GDM1 (cell line): ENCODE data around the gene PHETA1.

ENCODE experiments used
- DNase-seq: peaks from one replicate; lab custom pipeline; 2025; lab: John Stamatoyannopoulos, UW

The PHETA1 gene, protein sequence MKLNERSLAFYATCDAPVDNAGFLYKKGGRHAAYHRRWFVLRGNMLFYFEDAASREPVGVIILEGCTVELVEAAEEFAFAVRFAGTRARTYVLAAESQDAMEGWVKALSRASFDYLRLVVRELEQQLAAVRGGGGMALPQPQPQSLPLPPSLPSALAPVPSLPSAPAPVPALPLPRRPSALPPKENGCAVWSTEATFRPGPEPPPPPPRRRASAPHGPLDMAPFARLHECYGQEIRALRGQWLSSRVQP

DNA sequence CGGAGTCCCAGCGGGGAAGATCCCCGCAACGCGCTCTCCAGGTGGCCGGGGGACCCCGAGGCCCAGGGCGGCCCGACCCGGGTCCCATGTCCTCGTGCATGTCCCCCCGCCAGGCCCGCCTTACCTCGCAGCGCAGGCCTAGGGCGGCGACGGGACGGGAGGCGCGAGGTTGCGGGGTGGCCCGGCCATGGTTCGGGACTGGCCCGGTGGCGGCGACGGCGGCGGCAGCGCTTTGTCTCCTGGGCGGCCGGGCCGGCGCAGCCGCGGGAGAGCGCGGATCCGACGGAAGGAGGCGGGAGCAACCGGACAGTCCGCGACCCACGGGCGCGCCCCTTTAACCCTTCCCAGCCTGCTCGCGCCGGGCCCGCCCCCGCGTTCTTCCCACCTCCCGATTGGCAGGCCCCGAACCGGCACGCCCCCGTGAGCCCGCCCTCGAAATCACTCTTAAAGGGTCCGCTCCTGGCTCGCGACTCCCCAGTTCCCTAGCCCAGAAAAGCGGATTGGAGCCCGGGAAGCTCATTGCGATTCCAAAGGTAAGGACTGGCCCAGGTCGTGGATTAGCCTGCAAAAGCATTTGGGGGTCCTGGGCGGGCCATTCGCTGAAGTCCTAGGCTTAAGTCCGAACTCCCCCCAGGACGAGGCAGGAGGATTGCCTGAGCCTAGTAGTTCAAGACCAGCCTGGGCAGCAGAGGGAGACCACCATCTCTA, at the start of gene PHETA1:
TSS of gene PHETA1 (minus strand) at position 308 of the 708 bp plus-strand sequence. CDS start 5,668 bp downstream, outside the sequence.
- DNase-seq, result peak; percentile 76

GRCh38 chr12:111418594-111418880, 49.6 kb upstream of the PHETA1 start:
- DNase-seq, result no peak

GRCh38 chr12:111417784-111418593, 49.1 kb upstream of the PHETA1 start:
- DNase-seq, result no peak

DNA sequence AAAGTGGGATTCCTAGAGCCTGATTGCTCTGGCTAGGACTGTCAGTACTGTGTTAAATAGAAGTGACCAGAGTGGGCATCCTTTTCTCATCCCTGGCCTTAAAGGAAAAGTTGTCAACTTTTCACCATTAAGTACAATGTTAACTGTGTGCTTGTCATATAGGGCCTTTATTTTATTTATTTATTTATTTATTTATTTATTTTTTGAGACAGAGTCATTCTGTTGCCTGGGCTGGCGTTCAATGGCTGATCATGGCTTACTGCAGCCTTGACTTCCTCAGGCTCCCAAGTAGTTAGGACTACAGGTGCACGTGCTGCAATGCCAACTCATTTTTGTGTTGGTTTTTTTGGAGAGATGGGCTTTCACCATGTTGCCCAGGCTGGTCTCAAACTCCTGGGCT, 48.4 kb upstream of the PHETA1 start:
- no peak for DNase-seq

- no peak for DNase-seq
Measured at GRCh38 chr12:111414711-111415252, 45.9 kb upstream of the PHETA1 start.

- DNase-seq, result no peak
Measured at GRCh38 chr12:111413442-111414086, 44.7 kb upstream of the PHETA1 start.

GRCh38 chr12:111412830-111413441, 44.0 kb upstream of the PHETA1 start:
- no peak for DNase-seq

DNA sequence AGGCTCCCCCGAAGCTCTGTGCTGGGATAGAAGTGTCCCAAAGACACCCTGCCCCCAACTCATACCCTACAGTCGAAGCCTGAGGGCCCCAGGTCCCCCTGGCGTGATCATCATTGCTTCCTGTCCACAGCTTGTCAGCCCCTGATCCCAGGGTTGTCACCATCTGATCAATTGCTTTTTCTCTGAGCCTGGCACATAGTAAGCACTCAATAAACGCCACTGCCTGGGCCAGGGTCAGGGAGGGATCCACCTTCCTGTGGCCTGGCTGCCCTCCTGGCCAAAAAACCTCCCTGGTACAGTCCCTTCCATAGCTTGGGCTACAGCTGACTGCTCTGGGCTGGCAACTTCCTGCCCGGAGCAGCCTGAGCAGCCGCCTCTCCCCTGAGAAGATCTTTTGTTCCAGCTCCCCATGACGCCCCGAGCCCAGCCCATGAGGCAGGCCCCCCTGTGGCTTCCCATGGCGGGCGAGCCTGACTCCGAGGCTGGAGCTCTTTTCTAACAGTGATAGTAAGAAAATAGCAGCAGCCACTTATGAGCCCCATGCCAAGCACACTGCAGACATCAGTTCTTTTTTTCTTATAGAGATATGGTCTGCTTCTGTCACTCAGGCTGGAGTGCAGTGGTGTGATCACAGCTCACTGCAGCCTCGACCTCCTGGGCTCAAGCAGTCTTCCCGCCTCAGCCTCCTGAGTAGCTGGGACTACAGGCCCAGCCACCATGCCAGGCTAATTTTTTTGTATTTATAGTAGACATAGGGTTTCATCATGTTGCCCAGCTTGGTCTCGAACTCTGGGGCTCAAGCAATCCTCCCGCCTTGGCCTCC, 43.3 kb upstream of the PHETA1 start:
- no peak for DNase-seq

- no peak for DNase-seq
Measured at GRCh38 chr12:111411185-111411764, 42.4 kb upstream of the PHETA1 start.

DNA sequence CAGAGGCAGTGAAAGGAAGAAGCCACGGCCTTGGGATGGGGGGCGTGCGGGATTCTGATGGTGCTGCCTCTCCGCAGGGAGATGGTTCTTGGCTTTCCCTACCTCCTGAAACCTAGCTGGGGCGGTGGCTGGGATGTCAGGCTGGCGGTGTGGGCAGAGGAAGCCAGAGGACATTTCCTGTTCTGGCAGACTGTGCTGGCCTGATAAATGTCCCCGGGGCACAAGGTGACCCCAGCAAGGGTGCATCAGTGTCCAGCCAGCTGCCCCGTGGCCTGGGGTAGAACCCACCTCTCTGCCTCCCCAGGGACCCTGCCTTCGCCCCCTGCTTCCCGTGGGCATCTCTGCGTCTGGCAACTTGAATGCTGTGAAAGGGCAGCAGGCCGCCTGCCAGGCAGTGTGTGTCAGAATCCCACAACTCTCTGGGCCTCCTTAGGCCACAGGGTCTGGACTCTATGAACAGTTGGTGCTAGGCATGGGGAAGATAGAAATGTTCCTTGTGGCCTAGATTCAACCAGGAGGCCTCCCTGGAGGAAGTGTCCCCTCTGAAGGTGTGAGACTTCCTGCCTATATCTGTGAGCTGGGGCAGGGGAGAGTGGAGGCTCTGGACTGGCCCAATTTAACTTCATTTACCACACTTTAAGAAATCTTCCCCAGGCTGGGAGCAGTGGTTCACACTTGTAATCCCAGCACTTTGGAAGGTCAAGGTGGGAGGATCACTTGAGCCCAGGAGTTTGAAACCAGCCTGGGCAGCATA, 41.7 kb upstream of the PHETA1 start:
- DNase-seq, result no peak

DNA sequence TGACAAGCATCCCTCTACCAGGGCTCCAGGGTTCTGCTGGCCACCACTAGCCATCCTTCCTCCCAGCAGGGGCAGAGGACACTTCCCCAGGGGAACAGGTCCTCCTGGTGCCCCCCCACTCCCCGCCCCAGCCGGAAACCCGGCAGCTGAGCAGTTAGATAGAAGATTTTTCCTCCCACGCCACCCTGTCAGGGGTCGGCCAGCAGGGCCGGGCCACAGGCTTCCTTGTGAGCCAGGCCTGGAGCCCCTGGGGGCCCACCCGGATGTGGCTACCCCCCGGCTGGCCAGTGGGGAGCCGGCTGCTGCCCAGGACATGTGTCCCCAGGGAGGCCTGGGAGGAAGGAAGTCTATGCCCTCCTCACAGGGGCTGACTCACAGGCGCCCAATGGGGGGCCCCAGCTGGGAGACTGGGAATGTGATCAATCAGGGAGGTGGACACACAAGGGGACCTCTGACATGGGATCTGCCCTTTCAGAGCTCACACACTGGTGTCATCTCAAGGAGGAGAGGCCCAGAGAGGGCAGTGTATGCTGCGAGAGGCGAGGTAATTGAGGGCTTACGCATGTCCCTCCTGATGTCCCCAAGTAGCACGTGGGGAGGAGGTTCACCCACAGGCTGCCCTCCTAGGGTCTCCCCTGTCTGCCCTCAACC, 41.0 kb upstream of the PHETA1 start:
- peak; percentile 72 for DNase-seq

DNA sequence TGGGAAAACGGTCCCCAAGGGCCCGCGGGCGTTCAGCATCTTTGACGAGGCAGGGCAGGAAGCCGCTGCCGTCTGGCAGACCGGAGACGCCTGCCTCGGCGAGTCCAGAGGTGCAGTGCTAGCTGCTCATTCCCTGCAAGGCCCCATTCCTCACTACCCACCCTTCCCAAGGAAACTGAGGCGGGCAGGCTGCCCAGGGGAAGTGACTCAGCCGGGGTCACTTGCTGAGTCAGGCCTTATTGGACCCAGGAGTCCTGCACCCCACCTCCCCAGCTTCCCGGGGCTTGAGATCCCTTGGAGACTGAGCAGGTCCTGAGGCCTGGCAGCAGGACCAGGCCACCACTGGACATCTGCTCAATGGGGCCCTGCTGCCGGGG, 40.5 kb upstream of the PHETA1 start:
- no peak for DNase-seq

DNA sequence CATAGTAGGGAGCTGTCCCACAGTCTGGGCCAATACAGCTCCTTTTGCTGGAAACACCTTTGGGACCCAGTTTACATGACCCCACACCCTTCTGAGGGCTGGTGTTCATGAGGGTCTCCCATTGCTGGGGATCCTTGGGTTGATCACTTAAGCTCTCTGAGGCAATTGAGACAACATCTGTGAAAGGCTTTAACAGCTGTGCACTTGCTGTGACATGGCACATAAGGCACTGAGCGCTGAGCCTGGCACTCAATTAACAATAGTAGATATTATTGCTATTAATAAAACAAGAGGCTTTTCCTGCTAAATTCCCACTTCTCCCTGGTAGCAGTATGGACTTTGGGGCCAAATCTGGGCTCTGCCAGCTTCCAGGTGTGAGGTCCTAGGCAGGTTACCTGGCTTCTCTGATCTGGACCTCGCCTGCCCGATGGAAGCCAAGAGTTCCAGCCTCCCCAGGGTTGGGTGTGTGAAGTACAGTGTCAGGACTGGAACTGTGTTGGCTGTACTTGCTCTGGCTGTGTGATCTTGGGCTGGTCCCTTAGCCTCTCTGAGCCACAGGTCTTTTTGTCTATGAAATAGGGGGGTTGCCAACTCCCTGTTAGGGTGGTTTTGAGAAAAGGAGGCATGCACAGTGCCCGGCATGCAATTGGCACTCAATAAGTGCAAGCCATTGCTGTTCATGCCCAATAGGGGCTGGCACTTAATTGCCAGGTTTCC, 39.9 kb upstream of the PHETA1 start:
- DNase-seq, result no peak

GRCh38 chr12:111408116-111408440, 39.2 kb upstream of the PHETA1 start:
- DNase-seq, result no peak

DNA sequence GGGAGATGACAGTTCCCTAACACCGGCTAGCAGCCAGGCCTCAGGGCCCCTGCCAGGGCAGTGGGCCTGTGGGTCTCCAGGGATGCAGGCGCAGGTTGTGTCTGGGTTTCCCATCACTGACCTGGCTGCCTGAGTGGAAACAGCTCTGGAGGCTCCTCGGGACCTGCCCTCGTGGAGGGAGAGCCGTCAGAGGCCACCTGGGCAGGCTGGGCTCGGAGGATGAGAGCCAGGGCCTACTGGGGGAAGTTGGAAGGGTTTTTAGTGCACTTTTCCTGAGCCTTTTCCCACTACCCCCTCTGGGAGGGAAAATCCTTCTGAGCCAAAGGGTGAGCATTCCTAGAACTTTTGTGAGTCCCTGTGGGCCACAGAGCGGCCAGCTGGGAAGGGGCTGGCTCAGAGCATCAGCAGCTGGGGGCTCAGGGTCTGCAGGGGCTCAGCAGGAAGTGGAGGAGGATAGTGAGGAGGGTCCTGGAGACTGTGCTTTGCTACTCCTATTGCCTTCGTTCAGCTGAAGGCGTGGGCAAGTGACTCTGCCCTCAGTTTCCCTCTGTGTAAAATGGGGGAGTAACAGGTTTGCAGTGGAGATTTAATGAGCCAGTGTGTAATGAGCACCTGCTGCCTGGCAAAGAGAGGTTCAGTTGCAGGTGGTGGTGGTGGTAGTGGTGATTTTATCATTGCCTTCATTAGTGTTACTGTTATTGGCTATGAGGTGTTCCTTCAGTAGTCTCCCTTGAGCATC, 38.7 kb upstream of the PHETA1 start:
- no peak for DNase-seq

- DNase-seq, result peak; percentile 21
Measured at GRCh38 chr12:111406474-111407376, 37.8 kb upstream of the PHETA1 start.

GRCh38 chr12:111405859-111406473, 37.1 kb upstream of the PHETA1 start, which contains the start of gene SH2B3:
Gene SH2B3 (plus strand): TSS chr12:111405923. CDS start chr12:111418146, 12,223 bp downstream.
- no peak for DNase-seq
